HepG2 (cell line): ENCODE results near the gene S1PR5. TPM values are rescaled to one million over a fixed set of nuclear protein-coding genes. Genes with fewer than 3 reads are reported as not detected.

Source experiments
- ADNP ChIP-seq: sonication (generic); formaldehyde crosslinking; IDR thresholded peaks from 2 replicates; pipeline ENCODE4 v1.4.0; 2020; ENCODE audit warnings: missing genetic modification reagents
- ATF7-NPFF ChIP-seq: sonication (generic); formaldehyde crosslinking; IDR thresholded peaks from 2 replicates; pipeline ENCODE4 v1.8.1; 2023; ENCODE audit warnings: mild to moderate bottlenecking, low read depth, missing genetic modification reagents, moderate library complexity
- BRCA1 ChIP-seq: sonication (generic); formaldehyde crosslinking; IDR thresholded peaks from 2 replicates; pipeline ENCODE4 v1.4.0; 2020; ENCODE audit warnings: missing genetic modification reagents
- CBX5 ChIP-seq: sonication (generic); formaldehyde crosslinking; IDR thresholded peaks from 2 replicates; pipeline ENCODE4 v1.4.0; 2020; ENCODE audit warnings: missing genetic modification reagents, borderline replicate concordance
- DR1 ChIP-seq: sonication (generic); formaldehyde crosslinking; IDR thresholded peaks from 2 replicates; pipeline ENCODE4 v1.8.0; 2021; ENCODE audit warnings: mild to moderate bottlenecking, missing genetic modification reagents, inconsistent platforms
- ETV6 ChIP-seq: sonication (generic); formaldehyde crosslinking; conservative IDR thresholded peaks from 2 replicates; pipeline ENCODE4 v1.4.0; 2020; ENCODE audit warnings: missing genetic modification reagents
- FOXC1 ChIP-seq: sonication (generic); formaldehyde crosslinking; IDR thresholded peaks from 2 replicates; pipeline ENCODE4 v1.8.0; 2022; ENCODE audit warnings: mild to moderate bottlenecking, missing genetic modification reagents, borderline replicate concordance
- HHEX ChIP-seq: IDR thresholded peaks from 2 replicates; pipeline ENCODE4 v1.6.1; 2016; ENCODE audit warnings: control low read depth
- HNRNPUL1 ChIP-seq: fragments of 200-400 bp; formaldehyde crosslinking; IDR thresholded peaks from 2 replicates; pipeline ENCODE4 v1.6.1; 2017; ENCODE audit warnings: low read depth, mild to moderate bottlenecking, low read length, moderate library complexity
- HOXA7 ChIP-seq: sonication (generic); formaldehyde crosslinking; IDR thresholded peaks from 2 replicates; pipeline ENCODE4 v1.8.1; 2022; ENCODE audit warnings: mild to moderate bottlenecking, missing genetic modification reagents, moderate library complexity
- MLLT10 ChIP-seq: sonication (generic); formaldehyde crosslinking; IDR thresholded peaks from 2 replicates; pipeline ENCODE4 v1.4.0; 2020; ENCODE audit warnings: missing genetic modification reagents
- MTA1 ChIP-seq: sonication (generic); formaldehyde crosslinking; IDR thresholded peaks from 2 replicates; pipeline ENCODE4 v1.4.0; 2020; ENCODE audit warnings: missing genetic modification reagents, mild to moderate bottlenecking, borderline replicate concordance
- MYNN ChIP-seq: sonication (generic); formaldehyde crosslinking; IDR thresholded peaks from 2 replicates; pipeline ENCODE4 v1.4.0; 2020; ENCODE audit warnings: mild to moderate bottlenecking, low read depth, missing genetic modification reagents
- NFE2L2 ChIP-seq: fragments of 150-350 bp; IDR thresholded peaks from 2 replicates; pipeline ENCODE4 v1.6.1; 2014; ENCODE audit warnings: low read length
- NPAS2 ChIP-seq: sonication (generic); formaldehyde crosslinking; IDR thresholded peaks from 2 replicates; pipeline ENCODE4 v1.8.0; 2022; ENCODE audit warnings: mild to moderate bottlenecking, missing genetic modification reagents, borderline replicate concordance
- PHF8 ChIP-seq: sonication (generic); formaldehyde crosslinking; IDR thresholded peaks from 2 replicates; pipeline ENCODE4 v1.5.0; 2020; ENCODE audit warnings: missing genetic modification reagents
- RBAK ChIP-seq: sonication (generic); formaldehyde crosslinking; IDR thresholded peaks from 2 replicates; pipeline ENCODE4 v1.5.1; 2020; ENCODE audit warnings: mild to moderate bottlenecking, missing genetic modification reagents
- RBM22 ChIP-seq: fragments of 200-400 bp; formaldehyde crosslinking; optimal IDR thresholded peaks from 2 replicates; pipeline ENCODE3; 2017; ENCODE audit warnings: mild to moderate bottlenecking, low read length, moderate library complexity
- SMAD1 ChIP-seq: sonication (generic); formaldehyde crosslinking; IDR thresholded peaks from 2 replicates; pipeline ENCODE4 v1.4.0; 2020; ENCODE audit warnings: missing genetic modification reagents, low read depth, mild to moderate bottlenecking, borderline replicate concordance
- ZBTB3 ChIP-seq: sonication (generic); formaldehyde crosslinking; IDR thresholded peaks from 2 replicates; pipeline ENCODE4 v1.4.0; 2020; ENCODE audit warnings: low read depth, mild to moderate bottlenecking, moderate library complexity, missing genetic modification reagents, borderline replicate concordance
- ZFX ChIP-seq: sonication (generic); formaldehyde crosslinking; IDR thresholded peaks from 2 replicates; pipeline ENCODE4 v1.4.0; 2020; ENCODE audit warnings: mild to moderate bottlenecking, low read depth, missing genetic modification reagents, moderate library complexity
- ZFYVE20 ChIP-seq: sonication (generic); formaldehyde crosslinking; IDR thresholded peaks from 2 replicates; pipeline ENCODE4 v1.8.0; 2023; ENCODE audit warnings: low read depth, mild to moderate bottlenecking, moderate library complexity, missing genetic modification reagents, borderline replicate concordance
- ZNF101 ChIP-seq: sonication (generic); formaldehyde crosslinking; IDR thresholded peaks from 2 replicates; pipeline ENCODE4 v1.4.0; 2020; ENCODE audit warnings: mild to moderate bottlenecking, low read depth, missing genetic modification reagents, borderline replicate concordance
- ZNF207 ChIP-seq: fragments of 450-650 bp; IDR thresholded peaks from 2 replicates; pipeline ENCODE4 v1.6.1; 2016; ENCODE audit warnings: antibody characterized with exemption, borderline replicate concordance
- ZNF232 ChIP-seq: sonication (generic); formaldehyde crosslinking; IDR thresholded peaks from 2 replicates; pipeline ENCODE4 v1.4.0; 2020; ENCODE audit warnings: missing genetic modification reagents, borderline replicate concordance
- ZNF317 ChIP-seq: sonication (generic); formaldehyde crosslinking; IDR thresholded peaks from 2 replicates; pipeline ENCODE4 v1.5.0; 2020; ENCODE audit warnings: mild to moderate bottlenecking, missing genetic modification reagents
- ZNF543 ChIP-seq: sonication (generic); formaldehyde crosslinking; IDR thresholded peaks from 2 replicates; pipeline ENCODE4 v1.4.0; 2020; ENCODE audit warnings: mild to moderate bottlenecking, missing genetic modification reagents
- ZNF746 ChIP-seq: sonication (generic); formaldehyde crosslinking; IDR thresholded peaks from 2 replicates; pipeline ENCODE4 v1.8.0; 2022; ENCODE audit warnings: mild to moderate bottlenecking, missing genetic modification reagents
- ZSCAN20 ChIP-seq: sonication (generic); formaldehyde crosslinking; IDR thresholded peaks from 2 replicates; pipeline ENCODE4 v1.4.0; 2020; ENCODE audit warnings: missing genetic modification reagents, mild to moderate bottlenecking, borderline replicate concordance
- polyA plus RNA-seq, 8 experiments: library from polyadenylated mRNA; depleted of rRNA in 3 of 8; stranded (reverse) in 7 of 8; unstranded in 1 of 8; fragments of >200 nt; fragmentation: Illumina TruSeq in 4 of 8; extraction: Trizol in 4 of 8; gene quantifications; 2 replicates each; pipeline versions ENCODE4 v1.2.1 to v1.2.3, GENCODE V29; 2011 to 2016; ENCODE audit warnings: low read depth in 4 of 8, missing spikeins in 1 of 8, mixed read lengths in 1 of 8; ENCODE audit not compliant: insufficient read depth in 1 of 8
- total RNA-seq, 5 experiments: library from RNA; depleted of rRNA; stranded (reverse); fragments of >200 nt; fragmentation: Illumina TruSeq; extraction: Trizol; gene quantifications; 2 replicates each; pipeline ENCODE4 v1.2.3, GENCODE V29; 2016; ENCODE audit warnings: low read depth in 1 of 5
- TF ChIP-seq, protein P1 (sequence below): sonication (generic); formaldehyde crosslinking; IDR thresholded peaks from 2 replicates; pipeline ENCODE4 v1.8.1; 2023; ENCODE audit warnings: mild to moderate bottlenecking, missing genetic modification reagents
- TF ChIP-seq, protein P2 (sequence below): sonication (generic); formaldehyde crosslinking; IDR thresholded peaks from 2 replicates; pipeline ENCODE4 v1.4.0; 2020; ENCODE audit warnings: missing genetic modification reagents

The S1PR5 gene
- total and polyA plus RNA-seq, 2 of the 13 experiments (the other 11 are each of a cell fraction or from before 2014, with no cell fraction given) = 0.04 TPM; not detected in 1

DNA sequence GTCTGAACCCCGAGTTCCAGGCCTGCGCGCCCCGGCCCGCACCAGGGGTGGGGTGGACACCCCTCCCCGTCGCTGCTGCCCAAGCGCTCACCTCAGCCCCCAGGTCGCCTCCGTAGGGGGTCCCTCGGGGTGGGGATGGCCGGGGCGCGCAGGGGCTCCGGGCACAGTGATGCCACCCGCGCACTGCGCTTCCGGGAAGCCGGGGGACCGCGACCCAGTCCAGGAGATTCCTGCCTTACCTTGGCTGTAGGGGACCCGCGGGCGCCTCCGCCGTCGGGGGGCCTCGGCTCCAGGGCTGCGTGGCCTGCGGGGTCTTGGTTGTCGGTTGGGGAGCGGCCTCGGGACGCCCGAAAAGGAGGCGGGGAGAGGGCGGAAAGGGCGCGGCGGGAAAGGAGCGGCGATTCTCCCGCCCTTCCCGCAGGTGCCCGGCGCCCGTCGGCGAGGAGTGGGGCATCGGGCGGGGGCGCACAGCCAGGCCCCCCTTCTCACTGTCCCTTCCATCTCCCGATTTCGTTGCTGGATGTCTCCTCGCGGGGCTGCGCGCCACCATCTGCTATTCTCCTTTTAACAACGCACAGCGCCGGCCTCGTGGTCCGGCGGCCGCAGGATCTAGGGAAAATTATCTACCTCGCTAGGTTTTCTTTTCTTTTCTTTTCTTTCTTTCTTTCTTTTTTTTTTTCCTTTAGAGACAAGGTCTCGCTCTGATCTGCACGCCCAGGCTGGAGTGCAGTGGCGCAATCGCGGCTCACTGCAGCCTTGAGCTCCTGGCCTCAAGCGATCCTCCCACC is 14.1 kb downstream of the S1PR5 start, which contains the start of gene KEAP1 (continued):
- peak; percentile 61; the same call in 1 of the 2 replicates for TF ChIP-seq ZFX (CRISPR knock-in tag)
- TF ChIP-seq ZNF101 = no peak
- TF ChIP-seq RBAK (CRISPR knock-in tag) = no peak
- peak; percentile 22 for TF ChIP-seq FOXC1 (CRISPR knock-in tag)
- TF ChIP-seq ZSCAN20 = peak; percentile 88
- no peak for TF ChIP-seq MTA1 (CRISPR knock-in tag)
- TF ChIP-seq RBM22 = peak; percentile 65
- TF ChIP-seq NFE2L2 = no peak
- no peak for TF ChIP-seq ZBTB3 (CRISPR knock-in tag)
- TF ChIP-seq ZNF232 (CRISPR knock-in tag) = peak; percentile 40; the same call in 1 of the 2 replicates
- TF ChIP-seq ZNF543 (CRISPR knock-in tag) = no peak
- no peak for TF ChIP-seq HNRNPUL1
- no peak for TF ChIP-seq NPAS2 (CRISPR knock-in tag)
- no peak for TF ChIP-seq SMAD1
- TF ChIP-seq MYNN (CRISPR knock-in tag) = no peak
- TF ChIP-seq ATF7-NPFF (CRISPR knock-in tag) = 0 out of 2 replicates have a peak, but pooled peaks have one; percentile 6
- TF ChIP-seq HHEX = no peak
- no peak for TF ChIP-seq ZNF317 (CRISPR knock-in tag)
- peak; percentile 29; the same call in 1 of the 2 replicates for TF ChIP-seq ZFYVE20
- peak; percentile 50; the same call in 1 of the 2 replicates for TF ChIP-seq PHF8
- TF ChIP-seq ZNF746 = 0 out of 2 replicates have a peak, but pooled peaks have one; percentile 15
- peak; percentile 72; the same call in 1 of the 2 replicates for TF ChIP-seq ADNP
- peak; percentile 52; the same call in 1 of the 2 replicates for TF ChIP-seq ETV6
- TF ChIP-seq, protein P1, sequence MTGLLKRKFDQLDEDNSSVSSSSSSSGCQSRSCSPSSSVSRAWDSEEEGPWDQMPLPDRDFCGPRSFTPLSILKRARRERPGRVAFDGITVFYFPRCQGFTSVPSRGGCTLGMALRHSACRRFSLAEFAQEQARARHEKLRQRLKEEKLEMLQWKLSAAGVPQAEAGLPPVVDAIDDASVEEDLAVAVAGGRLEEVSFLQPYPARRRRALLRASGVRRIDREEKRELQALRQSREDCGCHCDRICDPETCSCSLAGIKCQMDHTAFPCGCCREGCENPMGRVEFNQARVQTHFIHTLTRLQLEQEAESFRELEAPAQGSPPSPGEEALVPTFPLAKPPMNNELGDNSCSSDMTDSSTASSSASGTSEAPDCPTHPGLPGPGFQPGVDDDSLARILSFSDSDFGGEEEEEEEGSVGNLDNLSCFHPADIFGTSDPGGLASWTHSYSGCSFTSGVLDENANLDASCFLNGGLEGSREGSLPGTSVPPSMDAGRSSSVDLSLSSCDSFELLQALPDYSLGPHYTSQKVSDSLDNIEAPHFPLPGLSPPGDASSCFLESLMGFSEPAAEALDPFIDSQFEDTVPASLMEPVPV (CRISPR knock-in tag) = peak; percentile 64; the same call in 1 of the 2 replicates
- peak; percentile 14; the same call in 1 of the 2 replicates for TF ChIP-seq CBX5 (CRISPR knock-in tag)
- peak; percentile 56 for TF ChIP-seq DR1 (CRISPR knock-in tag)
- no peak for TF ChIP-seq MLLT10 (CRISPR knock-in tag)
- no peak for TF ChIP-seq BRCA1 (CRISPR knock-in tag)
- no peak for TF ChIP-seq ZNF207
- no peak for TF ChIP-seq HOXA7 (CRISPR knock-in tag)
- TF ChIP-seq, protein P2, sequence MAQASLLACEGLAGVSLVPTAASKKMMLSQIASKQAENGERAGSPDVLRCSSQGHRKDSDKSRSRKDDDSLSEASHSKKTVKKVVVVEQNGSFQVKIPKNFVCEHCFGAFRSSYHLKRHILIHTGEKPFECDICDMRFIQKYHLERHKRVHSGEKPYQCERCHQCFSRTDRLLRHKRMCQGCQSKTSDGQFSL (CRISPR knock-in tag) = peak; percentile 30; the same call in 1 of the 2 replicates
